Activated T-helper 17 cell treated with anti-CD3 and anti-CD28 coated beads, Interleukin-2, amount 50 U/mL, for 72 hours (primary cell): Measurements from ENCODE around the gene AP3B1. TPM values are rescaled to one million over a fixed set of nuclear protein-coding genes. Genes with fewer than 3 reads are reported as not detected.

Source experiments
- ATAC-seq: fragments of 150-1000 bp; cut with Tn5 transposase; replicated peaks from 2 replicates; pipeline ENCODE4 v1.10.0; 2021; ENCODE audit warnings: mild to moderate bottlenecking, moderate library complexity
- H3K27ac Mint-ChIP-seq: one replicate; pipeline ENCODE4 v1.8.0; 2022; ENCODE audit warnings: mixed read lengths
- H3K27me3 Mint-ChIP-seq: one replicate; pipeline ENCODE4 v1.8.0; 2022; ENCODE audit warnings: mixed read lengths
- H3K36me3 Mint-ChIP-seq: one replicate; pipeline ENCODE4 v1.8.0; 2022; ENCODE audit warnings: low read depth, mild to moderate bottlenecking, mixed read lengths
- H3K4me1 Mint-ChIP-seq: one replicate; pipeline ENCODE4 v1.8.0; 2022; ENCODE audit warnings: mixed read lengths
- H3K4me3 Mint-ChIP-seq: one replicate; pipeline ENCODE4 v1.8.0; 2022; ENCODE audit warnings: mild to moderate bottlenecking, mixed read lengths
- H3K9me3 Mint-ChIP-seq: one replicate; pipeline ENCODE4 v1.8.0; 2022; ENCODE audit warnings: mixed read lengths
- total RNA-seq, 2 donors: library from RNA; stranded (reverse); gene quantifications; one replicate each; pipeline ENCODE4 v1.2.3, GENCODE V29; 2022

Gene AP3B1
- total RNA-seq, 2 donors from 2014 or later: 46.1 to 48.3 TPM

- H3K36me3 Mint-ChIP-seq: peaks cover 27% of the 10 kb centered on the region
- H3K9me3 Mint-ChIP-seq: no peaks in the 10 kb centered on the region
- no peak overlapping the region for H3K27ac Mint-ChIP-seq
- H3K4me3 Mint-ChIP-seq: no peak overlapping the region
- no peaks in the 10 kb centered on the region for H3K27me3 Mint-ChIP-seq
- H3K4me1 Mint-ChIP-seq: no peaks in the 10 kb centered on the region
- no peak for ATAC-seq
Measured at GRCh38 chr5:77993855-77994318, 300.6 kb downstream of the AP3B1 start.

GRCh38 chr5:77993141-77993854, 301.2 kb downstream of the AP3B1 start:
- no peaks in the 10 kb centered on the region for H3K9me3 Mint-ChIP-seq
- peaks cover 22% of the 10 kb centered on the region for H3K36me3 Mint-ChIP-seq
- no peaks in the 10 kb centered on the region for H3K27me3 Mint-ChIP-seq
- H3K27ac Mint-ChIP-seq: no peak overlapping the region
- no peaks in the 10 kb centered on the region for H3K4me1 Mint-ChIP-seq
- ATAC-seq: no peak
- no peak overlapping the region for H3K4me3 Mint-ChIP-seq

- Mint-ChIP-seq H3K27me3 (no peaks in the 10 kb centered on the region), H3K9me3 (no peaks in the 10 kb centered on the region), H3K27ac (no peak overlapping the region), H3K4me3 (no peak overlapping the region), H3K36me3 (peaks cover 16% of the 10 kb centered on the region), H3K4me1 (no peaks in the 10 kb centered on the region)
- no peak for ATAC-seq
Measured at GRCh38 chr5:77991084-77991483, 303.4 kb downstream of the AP3B1 start.

GRCh38 chr5:77990020-77990419, 304.5 kb downstream of the AP3B1 start:
- peaks cover 16% of the 10 kb centered on the region for H3K36me3 Mint-ChIP-seq
- H3K4me1 Mint-ChIP-seq: no peaks in the 10 kb centered on the region
- no peak overlapping the region for H3K4me3 Mint-ChIP-seq
- H3K27ac Mint-ChIP-seq: no peak overlapping the region
- no peaks in the 10 kb centered on the region for H3K9me3 Mint-ChIP-seq
- ATAC-seq: no peak
- no peaks in the 10 kb centered on the region for H3K27me3 Mint-ChIP-seq

- no peaks in the 10 kb centered on the region for H3K9me3 Mint-ChIP-seq
- no peak for ATAC-seq
- H3K27me3 Mint-ChIP-seq: no peaks in the 10 kb centered on the region
- H3K36me3 Mint-ChIP-seq: peaks cover 6% of the 10 kb centered on the region
- H3K4me3 Mint-ChIP-seq: no peak overlapping the region
- H3K27ac Mint-ChIP-seq: no peak overlapping the region
- no peaks in the 10 kb centered on the region for H3K4me1 Mint-ChIP-seq
Measured at GRCh38 chr5:77987988-77988387, 306.5 kb downstream of the AP3B1 start.

- ATAC-seq: no peak
- H3K36me3 Mint-ChIP-seq: no peaks in the 10 kb centered on the region
- H3K4me3 Mint-ChIP-seq: no peak overlapping the region
- H3K27me3 Mint-ChIP-seq: no peaks in the 10 kb centered on the region
- no peaks in the 10 kb centered on the region for H3K4me1 Mint-ChIP-seq
- H3K9me3 Mint-ChIP-seq: no peaks in the 10 kb centered on the region
- no peak overlapping the region for H3K27ac Mint-ChIP-seq
Measured at GRCh38 chr5:77987331-77987730, 307.2 kb downstream of the AP3B1 start.

- no peaks in the 10 kb centered on the region for H3K4me1 Mint-ChIP-seq
- H3K27ac Mint-ChIP-seq: no peak overlapping the region
- H3K9me3 Mint-ChIP-seq: no peaks in the 10 kb centered on the region
- no peaks in the 10 kb centered on the region for H3K27me3 Mint-ChIP-seq
- H3K36me3 Mint-ChIP-seq: no peaks in the 10 kb centered on the region
- no peak overlapping the region for H3K4me3 Mint-ChIP-seq
- no peak for ATAC-seq
Measured at GRCh38 chr5:77986261-77986660, 308.2 kb downstream of the AP3B1 start.

- H3K4me3 Mint-ChIP-seq: no peak overlapping the region
Measured at GRCh38 chr5:77985247-77985646, 309.3 kb downstream of the AP3B1 start.

GRCh38 chr5:77984587-77984986, 309.9 kb downstream of the AP3B1 start:
- H3K36me3 Mint-ChIP-seq: no peaks in the 10 kb centered on the region
- H3K4me1 Mint-ChIP-seq: no peaks in the 10 kb centered on the region
- H3K4me3 Mint-ChIP-seq: no peak overlapping the region
- peaks cover 3% of the 10 kb centered on the region for H3K27me3 Mint-ChIP-seq
- no peak overlapping the region for H3K27ac Mint-ChIP-seq
- no peaks in the 10 kb centered on the region for H3K9me3 Mint-ChIP-seq
- ATAC-seq: no peak

More at GRCh38 chr5:77985247-77985646, 309.3 kb downstream of the AP3B1 start:
- peaks cover 3% of the 10 kb centered on the region for H3K27me3 Mint-ChIP-seq
- H3K4me1 Mint-ChIP-seq: no peaks in the 10 kb centered on the region
- no peak for ATAC-seq
- no peaks in the 10 kb centered on the region for H3K36me3 Mint-ChIP-seq
- no peak overlapping the region for H3K27ac Mint-ChIP-seq
- no peaks in the 10 kb centered on the region for H3K9me3 Mint-ChIP-seq

- no peaks in the 10 kb centered on the region for H3K36me3 Mint-ChIP-seq
- H3K27ac Mint-ChIP-seq: no peak overlapping the region
- H3K27me3 Mint-ChIP-seq: peaks cover 3% of the 10 kb centered on the region
- H3K4me1 Mint-ChIP-seq: no peaks in the 10 kb centered on the region
- H3K9me3 Mint-ChIP-seq: no peaks in the 10 kb centered on the region
- no peak for ATAC-seq
- no peak overlapping the region for H3K4me3 Mint-ChIP-seq
Measured at GRCh38 chr5:77983482-77984199, 310.9 kb downstream of the AP3B1 start.

- no peaks in the 10 kb centered on the region for H3K9me3 Mint-ChIP-seq
- no peak for ATAC-seq
- no peak overlapping the region for H3K4me3 Mint-ChIP-seq
- no peak overlapping the region for H3K27ac Mint-ChIP-seq
- peaks cover 6% of the 10 kb centered on the region for H3K27me3 Mint-ChIP-seq
- no peaks in the 10 kb centered on the region for H3K4me1 Mint-ChIP-seq
- no peaks in the 10 kb centered on the region for H3K36me3 Mint-ChIP-seq
Measured at GRCh38 chr5:77981820-77982219, 312.7 kb downstream of the AP3B1 start.

GRCh38 chr5:77974576-77974975, 319.9 kb downstream of the AP3B1 start:
- no peaks in the 10 kb centered on the region for H3K36me3 Mint-ChIP-seq
- H3K27me3 Mint-ChIP-seq: peaks cover 38% of the 10 kb centered on the region
- no peak overlapping the region for H3K4me3 Mint-ChIP-seq
- ATAC-seq: no peak
- H3K27ac Mint-ChIP-seq: no peak overlapping the region
- H3K4me1 Mint-ChIP-seq: peaks cover 6% of the 10 kb centered on the region
- H3K9me3 Mint-ChIP-seq: no peaks in the 10 kb centered on the region

GRCh38 chr5:77973253-77973609, 321.3 kb downstream of the AP3B1 start:
- H3K27me3 Mint-ChIP-seq: peaks cover 42% of the 10 kb centered on the region
- ATAC-seq: no peak
- peak overlapping the region; percentile 59 for H3K4me3 Mint-ChIP-seq
- H3K4me1 Mint-ChIP-seq: peaks cover 6% of the 10 kb centered on the region
- no peak overlapping the region for H3K27ac Mint-ChIP-seq
- no peaks in the 10 kb centered on the region for H3K36me3 Mint-ChIP-seq
- H3K9me3 Mint-ChIP-seq: no peaks in the 10 kb centered on the region

- peak overlapping the region; percentile 64 for H3K4me3 Mint-ChIP-seq
- no peaks in the 10 kb centered on the region for H3K36me3 Mint-ChIP-seq
- peak; percentile 38 for ATAC-seq
- H3K9me3 Mint-ChIP-seq: no peaks in the 10 kb centered on the region
- no peak overlapping the region for H3K27ac Mint-ChIP-seq
- H3K27me3 Mint-ChIP-seq: peaks cover 42% of the 10 kb centered on the region
- H3K4me1 Mint-ChIP-seq: peaks cover 6% of the 10 kb centered on the region
Measured at GRCh38 chr5:77972469-77973252, 321.8 kb downstream of the AP3B1 start.
